HG03342 (cell line): ENCODE measurements around the gene RIN2.

Experiments used
- ATAC-seq: cut with Tn5 transposase; IDR thresholded peaks from one replicate; pipeline ENCODE4 v1.9.1; 2021; ENCODE audit warnings: mild to moderate bottlenecking, moderate library complexity; ENCODE audit not compliant: unreplicated experiment

RIN2 gene, protein sequence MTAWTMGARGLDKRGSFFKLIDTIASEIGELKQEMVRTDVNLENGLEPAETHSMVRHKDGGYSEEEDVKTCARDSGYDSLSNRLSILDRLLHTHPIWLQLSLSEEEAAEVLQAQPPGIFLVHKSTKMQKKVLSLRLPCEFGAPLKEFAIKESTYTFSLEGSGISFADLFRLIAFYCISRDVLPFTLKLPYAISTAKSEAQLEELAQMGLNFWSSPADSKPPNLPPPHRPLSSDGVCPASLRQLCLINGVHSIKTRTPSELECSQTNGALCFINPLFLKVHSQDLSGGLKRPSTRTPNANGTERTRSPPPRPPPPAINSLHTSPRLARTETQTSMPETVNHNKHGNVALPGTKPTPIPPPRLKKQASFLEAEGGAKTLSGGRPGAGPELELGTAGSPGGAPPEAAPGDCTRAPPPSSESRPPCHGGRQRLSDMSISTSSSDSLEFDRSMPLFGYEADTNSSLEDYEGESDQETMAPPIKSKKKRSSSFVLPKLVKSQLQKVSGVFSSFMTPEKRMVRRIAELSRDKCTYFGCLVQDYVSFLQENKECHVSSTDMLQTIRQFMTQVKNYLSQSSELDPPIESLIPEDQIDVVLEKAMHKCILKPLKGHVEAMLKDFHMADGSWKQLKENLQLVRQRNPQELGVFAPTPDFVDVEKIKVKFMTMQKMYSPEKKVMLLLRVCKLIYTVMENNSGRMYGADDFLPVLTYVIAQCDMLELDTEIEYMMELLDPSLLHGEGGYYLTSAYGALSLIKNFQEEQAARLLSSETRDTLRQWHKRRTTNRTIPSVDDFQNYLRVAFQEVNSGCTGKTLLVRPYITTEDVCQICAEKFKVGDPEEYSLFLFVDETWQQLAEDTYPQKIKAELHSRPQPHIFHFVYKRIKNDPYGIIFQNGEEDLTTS

DNA sequence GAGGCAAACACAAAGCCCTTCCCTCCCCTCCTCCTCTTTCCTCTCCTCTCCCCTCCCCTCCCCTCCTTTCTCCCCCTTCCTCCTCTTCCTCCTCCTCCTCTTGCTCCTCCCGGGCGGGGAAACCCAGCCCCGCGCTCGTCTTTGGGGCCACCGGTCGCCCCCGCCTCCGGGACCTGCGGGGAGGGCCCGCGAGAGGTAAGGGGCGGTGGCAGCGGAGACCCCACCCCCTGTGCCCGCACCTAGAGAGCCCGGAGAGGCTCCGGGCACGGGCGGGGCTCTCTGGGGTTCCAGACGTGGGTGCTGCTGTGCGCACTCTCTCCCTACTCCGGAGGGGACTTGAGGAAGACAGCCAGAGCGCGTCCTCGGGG lies at the start of gene RIN2:
Gene RIN2 (plus strand): TSS at position 126 of the 368 bp plus-strand sequence. CDS start 131,344 bp downstream, outside the sequence.
- ATAC-seq = no peak

- ATAC-seq = no peak
Observed at GRCh38 chr20:19709635-19710335, 48.3 kb upstream of the RIN2 start.

DNA sequence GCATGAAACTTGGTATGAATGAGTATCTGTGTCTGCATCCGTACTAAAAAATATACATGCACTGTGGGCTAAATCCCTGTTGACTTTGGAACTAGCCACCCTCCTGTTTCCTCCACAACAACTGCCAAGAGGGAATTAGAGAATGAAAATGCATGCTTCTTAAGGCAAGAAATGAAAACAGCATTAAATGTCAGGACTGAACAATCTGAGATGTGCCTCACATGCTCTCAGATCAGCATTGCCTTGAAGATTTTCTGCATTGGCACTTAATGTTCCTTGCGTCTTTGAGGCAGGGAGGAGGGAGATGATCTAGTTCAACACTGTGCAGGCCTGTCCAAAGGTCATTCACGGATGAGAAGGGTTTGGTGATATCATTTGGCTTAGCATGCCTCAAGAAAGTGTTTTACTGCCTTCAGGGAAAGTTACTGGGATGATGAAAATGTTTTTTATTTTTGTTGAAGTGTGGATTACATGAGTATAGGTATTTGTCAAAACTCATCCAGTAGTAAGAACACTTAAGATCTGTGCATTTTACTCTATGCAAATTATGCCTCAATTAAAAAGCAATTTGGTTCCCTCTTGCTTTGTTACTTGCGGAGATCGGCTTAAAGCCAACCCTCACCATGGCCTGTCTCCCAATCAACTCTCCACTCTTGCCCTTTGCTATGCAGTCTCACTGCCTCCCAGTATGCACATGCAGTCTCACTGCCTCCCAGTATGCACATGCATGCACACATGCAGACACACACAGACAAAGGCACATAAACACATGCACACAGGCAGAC lies 47.5 kb upstream of the RIN2 start:
- no peak for ATAC-seq

- no peak for ATAC-seq
Observed at GRCh38 chr20:19711126-19711525, 46.9 kb upstream of the RIN2 start.

DNA sequence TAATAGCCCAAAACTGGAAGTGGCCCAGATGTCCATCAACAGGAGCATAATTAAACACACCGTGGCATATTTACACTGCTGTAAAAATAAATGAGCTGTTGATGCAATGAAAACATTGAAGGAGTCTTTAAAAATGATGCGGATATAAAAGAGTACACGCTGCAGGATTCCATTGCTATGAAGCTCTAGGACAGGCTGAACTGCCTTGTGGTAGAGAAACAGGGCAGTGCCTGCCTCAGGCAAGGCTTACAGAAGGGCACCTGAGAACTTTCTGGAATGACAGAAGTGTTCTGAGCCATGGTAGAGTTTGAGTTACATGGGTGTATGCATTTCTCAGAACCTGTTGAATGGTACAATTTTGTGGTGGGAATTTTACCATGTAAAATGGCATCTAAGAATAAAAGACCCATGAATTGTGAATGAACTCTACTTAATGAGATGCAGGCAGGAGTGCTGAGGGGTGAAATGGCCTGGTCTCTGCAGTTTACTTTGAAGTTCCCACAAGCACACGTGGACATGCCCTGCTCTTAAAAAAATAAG lies 45.3 kb upstream of the RIN2 start:
- ATAC-seq = no peak

GRCh38 chr20:19713822-19714578 lies 44.1 kb upstream of the RIN2 start:
- no peak for ATAC-seq

DNA sequence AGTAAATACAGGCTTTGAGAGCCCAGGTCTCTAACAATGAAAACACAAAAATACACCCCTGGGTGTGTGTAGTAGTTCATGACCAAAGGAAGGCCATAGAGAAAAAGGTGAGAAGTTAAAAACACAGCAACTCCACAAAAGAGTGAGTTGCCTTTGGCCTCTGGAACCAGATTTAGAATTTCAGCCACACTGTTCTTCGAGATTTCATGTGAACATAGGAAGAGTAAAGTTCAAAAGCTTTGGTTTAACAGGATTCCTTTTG lies 43.5 kb upstream of the RIN2 start:
- ATAC-seq = no peak

GRCh38 chr20:19715986-19716385 lies 42.1 kb upstream of the RIN2 start:
- ATAC-seq = no peak

DNA sequence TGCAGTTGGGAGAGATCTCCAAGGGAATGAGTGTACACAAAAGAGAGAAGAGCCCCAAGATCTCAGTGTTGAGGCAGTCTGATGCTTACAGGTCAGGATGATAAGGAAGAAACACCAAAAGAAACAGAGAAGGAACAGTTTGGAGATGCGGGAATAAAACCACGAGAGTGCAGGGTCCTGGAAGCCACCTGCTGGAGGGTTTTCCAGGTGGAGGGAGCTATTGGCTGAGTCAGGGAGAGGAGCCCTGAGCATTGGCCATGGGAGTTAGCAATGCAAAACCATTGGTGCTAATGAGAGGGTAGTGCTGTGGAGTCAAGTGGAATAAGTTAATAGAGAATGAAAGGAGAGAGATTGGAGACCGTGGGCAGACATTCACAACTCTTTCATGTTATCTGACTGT lies 39.2 kb upstream of the RIN2 start:
- no peak for ATAC-seq

GRCh38 chr20:19720991-19721390 lies 37.1 kb upstream of the RIN2 start:
- no peak for ATAC-seq

DNA sequence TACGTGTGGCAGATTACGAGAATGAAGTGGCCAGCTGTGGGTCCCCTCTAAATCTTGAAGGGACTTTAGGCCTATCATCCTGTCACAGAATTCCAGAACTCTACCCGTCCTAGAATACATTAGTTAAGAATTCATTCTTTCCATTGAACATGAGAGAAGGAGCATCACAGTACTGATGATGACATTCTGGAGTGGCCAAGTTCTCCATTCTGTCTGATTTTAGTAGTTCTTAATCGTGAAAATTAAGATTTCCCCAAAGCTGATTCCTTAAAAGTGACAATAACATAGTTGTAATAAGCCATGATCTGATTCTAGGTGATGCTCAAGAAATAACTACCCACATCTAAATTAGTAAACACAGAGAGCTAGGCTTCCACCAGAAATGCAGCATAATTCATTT lies 35.0 kb upstream of the RIN2 start:
- ATAC-seq = no peak

DNA sequence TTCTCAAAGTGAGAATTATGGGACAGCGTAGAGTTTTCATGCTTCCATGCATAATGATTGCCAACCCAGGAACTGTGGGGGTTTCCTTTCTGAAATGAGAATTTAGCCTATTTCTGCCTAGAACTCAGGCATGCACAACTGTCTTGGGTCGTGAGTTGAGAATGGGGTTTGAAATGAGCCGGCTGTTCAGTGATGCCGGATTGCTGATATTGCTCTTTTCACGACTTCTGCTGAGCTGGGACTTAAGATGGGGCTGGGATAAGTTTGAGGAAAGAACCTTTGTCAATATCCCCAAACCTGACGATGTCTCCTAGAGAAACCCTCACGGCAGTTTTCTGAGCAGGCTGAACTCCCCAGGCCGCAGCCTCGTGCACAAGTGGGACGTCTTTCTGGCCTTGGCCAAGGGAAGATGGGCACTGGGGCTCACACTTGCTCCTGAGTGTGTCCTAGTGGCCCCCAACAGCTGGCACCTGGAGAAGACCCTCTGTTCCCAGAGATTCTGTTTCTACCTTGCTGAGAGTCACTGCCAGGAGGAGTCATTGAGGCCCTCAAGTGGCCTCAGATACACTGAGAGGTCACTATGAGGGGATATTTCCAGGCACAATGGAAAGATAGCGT lies 34.1 kb upstream of the RIN2 start:
- no peak for ATAC-seq

- ATAC-seq = no peak
Observed at GRCh38 chr20:19725373-19725772, 32.7 kb upstream of the RIN2 start.

DNA sequence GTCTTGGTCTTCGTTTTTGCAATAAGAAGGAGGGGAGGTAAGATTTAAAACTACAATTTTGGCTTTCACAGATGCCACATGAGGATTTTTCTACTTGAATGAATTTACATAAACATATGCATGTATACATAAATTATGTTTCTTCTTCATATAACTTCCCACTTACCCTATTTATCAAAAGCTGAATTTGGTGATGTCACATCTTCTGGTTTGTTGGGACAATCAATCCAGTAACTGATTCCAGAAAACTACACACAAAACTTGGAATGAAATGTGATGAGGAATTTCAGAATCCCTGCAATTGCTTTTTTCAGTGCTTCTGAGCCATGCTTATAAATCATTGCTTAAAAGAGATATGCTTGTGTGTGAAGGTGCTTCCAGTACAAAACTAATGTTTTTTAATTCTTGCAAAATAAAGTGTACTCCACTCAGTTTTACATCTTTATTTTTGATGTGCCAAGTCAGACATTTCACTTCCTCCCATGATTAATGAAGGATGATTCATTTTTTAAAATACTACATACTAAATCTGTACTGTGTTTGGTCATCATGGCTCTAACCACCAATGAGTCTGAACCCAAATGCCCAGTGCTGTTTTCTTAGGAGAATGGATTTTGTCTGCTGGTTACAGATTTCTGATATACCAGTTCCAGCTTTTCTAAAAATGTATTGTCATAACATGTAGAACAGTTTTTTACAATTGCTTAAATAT lies 32.1 kb upstream of the RIN2 start:
- ATAC-seq = no peak

DNA sequence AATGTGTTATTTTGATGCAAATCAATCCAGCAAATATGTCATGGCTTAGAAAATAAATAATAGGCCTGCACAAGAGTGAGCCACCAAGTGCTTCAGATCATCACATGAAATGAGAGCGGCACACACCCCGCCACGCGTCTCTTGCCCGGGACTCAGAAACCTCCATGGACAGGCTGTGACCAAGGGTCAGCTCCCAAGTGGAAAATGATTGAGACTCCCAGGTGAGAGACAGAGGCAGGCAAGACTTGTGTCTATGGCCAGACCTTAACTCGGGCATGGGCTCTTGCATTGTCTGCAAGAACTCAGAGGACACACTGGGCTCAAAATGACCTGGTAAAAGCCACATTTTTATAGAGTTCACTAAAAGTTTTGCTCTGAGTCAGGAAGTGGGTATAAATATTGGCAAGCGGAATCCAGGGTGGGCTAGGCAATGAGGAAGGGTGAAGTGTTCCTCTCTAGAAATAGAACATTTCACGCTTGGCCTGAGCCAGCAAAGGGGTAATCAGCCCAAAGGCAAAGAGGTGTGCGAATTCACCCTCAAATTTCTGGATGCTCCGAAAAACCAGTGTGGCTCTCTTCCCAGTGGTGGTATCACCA lies 30.7 kb upstream of the RIN2 start:
- ATAC-seq = no peak

- no peak for ATAC-seq
Observed at GRCh38 chr20:19729672-19730071, 28.4 kb upstream of the RIN2 start.

- no peak for ATAC-seq
Observed at GRCh38 chr20:19730706-19731105, 27.4 kb upstream of the RIN2 start.

GRCh38 chr20:19734811-19735210 lies 23.2 kb upstream of the RIN2 start:
- ATAC-seq = no peak
